Measurements from ENCODE around the gene OTUD3. TPM values are rescaled to one million over a fixed set of nuclear protein-coding genes. Genes with fewer than 3 reads are reported as not detected.
"Not testable (repeated sequence)": the region's sequence is repeated elsewhere in the genome, so short reads cannot be mapped to it uniquely, and the experiment has no call there.

Gene OTUD3
- total RNA-seq, 1 donor from 2014 or later = 10.0 TPM

DNA sequence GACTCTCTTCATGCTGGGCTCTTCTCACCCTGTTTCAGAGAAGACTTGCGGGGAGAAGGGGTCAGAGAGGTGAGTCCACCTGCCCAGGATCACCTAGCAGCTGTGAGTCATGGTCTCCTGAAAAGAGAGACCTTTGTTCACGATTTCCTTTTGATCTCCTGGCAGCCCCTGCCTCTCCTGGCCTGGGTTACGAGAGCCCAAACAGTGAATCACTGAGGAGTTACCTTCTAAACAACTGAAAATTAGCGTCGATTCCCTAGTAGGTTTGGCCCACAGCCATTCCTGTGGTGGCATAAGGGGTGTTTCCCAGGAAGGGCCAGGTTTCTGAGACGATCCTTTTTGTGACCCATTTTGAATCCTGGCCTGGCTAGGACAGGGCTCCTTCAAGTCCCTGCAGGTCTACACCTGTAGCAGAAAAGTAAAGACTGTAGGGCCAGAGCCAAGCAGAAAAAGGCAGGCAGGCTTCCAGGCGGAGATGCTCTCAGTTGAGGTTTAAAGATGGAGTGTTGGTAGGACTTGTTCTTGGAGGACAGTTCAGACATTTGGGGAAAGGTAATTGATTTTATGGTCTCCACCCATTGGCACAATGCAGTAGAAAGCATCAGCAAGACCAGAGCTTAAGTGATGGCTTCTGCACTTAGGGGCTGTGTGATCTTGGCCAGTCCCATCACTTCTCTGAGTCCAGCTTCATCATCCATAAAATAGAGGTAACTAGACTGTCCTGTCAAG, 43.3 kb downstream of the OTUD3 start:
- H3K27me3 Mint-ChIP-seq (ENCODE audit: low read depth) = no peaks in the 10 kb centered on the region
- H3K9me3 Mint-ChIP-seq = peaks cover 7% of the 10 kb centered on the region
- no peaks in the 10 kb centered on the region for H3K36me3 Mint-ChIP-seq (ENCODE audit: low read depth)
- DNase-seq (ENCODE audit: low spot score) = no peak
- no peak overlapping the region for H3K4me3 Mint-ChIP-seq (ENCODE audit: low read depth)
- intact Hi-C loops (cut with micrococcal nuclease) = no loop called here
- no peaks in the 10 kb centered on the region for H3K4me1 Mint-ChIP-seq (ENCODE audit: low read depth)
- H3K27ac Mint-ChIP-seq = no peak overlapping the region

- no peak for DNase-seq (ENCODE audit: low spot score)
- no peak overlapping the region for H3K27ac Mint-ChIP-seq
- no peak overlapping the region for H3K4me3 Mint-ChIP-seq (ENCODE audit: low read depth)
- H3K4me1 Mint-ChIP-seq (ENCODE audit: low read depth) = no peaks in the 10 kb centered on the region
- H3K27me3 Mint-ChIP-seq (ENCODE audit: low read depth) = no peaks in the 10 kb centered on the region
- no peaks in the 10 kb centered on the region for H3K36me3 Mint-ChIP-seq (ENCODE audit: low read depth)
- intact Hi-C loops (cut with micrococcal nuclease) = no loop called here
- H3K9me3 Mint-ChIP-seq = peaks cover 14% of the 10 kb centered on the region
Observed at GRCh38 chr1:19926296-19927129, 44.3 kb downstream of the OTUD3 start.

DNA sequence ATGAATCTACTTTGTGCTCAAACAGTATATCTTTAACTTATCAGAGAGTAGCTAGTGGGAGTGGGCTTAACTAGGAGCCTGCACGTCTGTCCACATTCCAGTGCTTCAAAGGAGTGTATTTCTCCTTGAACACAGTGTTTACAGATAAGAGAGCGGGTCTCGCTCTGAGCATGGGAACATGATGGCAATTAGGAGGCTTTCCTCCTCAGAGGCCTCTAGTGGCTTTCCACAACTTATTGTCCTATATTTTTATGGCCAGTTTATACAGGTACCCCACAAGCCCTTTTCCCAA, 44.9 kb downstream of the OTUD3 start:
- H3K4me1 Mint-ChIP-seq (ENCODE audit: low read depth); intact Hi-C loops (cut with micrococcal nuclease); H3K36me3 Mint-ChIP-seq (ENCODE audit: low read depth); H3K4me3 Mint-ChIP-seq (ENCODE audit: low read depth); H3K27ac Mint-ChIP-seq; H3K27me3 Mint-ChIP-seq (ENCODE audit: low read depth); DNase-seq (ENCODE audit: low spot score): not testable (repeated sequence)
- peaks cover 19% of the 10 kb centered on the region for H3K9me3 Mint-ChIP-seq

GRCh38 chr1:19932866-19933265, 50.7 kb downstream of the OTUD3 start:
- no peak for DNase-seq (ENCODE audit: low spot score)
- Mint-ChIP-seq H3K4me1 (ENCODE audit: low read depth) (no peaks in the 10 kb centered on the region), H3K27ac (no peak overlapping the region), H3K9me3 (peaks cover 28% of the 10 kb centered on the region), H3K27me3 (ENCODE audit: low read depth) (no peaks in the 10 kb centered on the region), H3K4me3 (ENCODE audit: low read depth) (no peak overlapping the region), H3K36me3 (ENCODE audit: low read depth) (no peaks in the 10 kb centered on the region)
- intact Hi-C loops (cut with micrococcal nuclease) = no loop called here

- DNase-seq (ENCODE audit: low spot score) = no peak
- H3K27ac Mint-ChIP-seq = no peak overlapping the region
- no peak overlapping the region for H3K4me3 Mint-ChIP-seq (ENCODE audit: low read depth)
- H3K27me3 Mint-ChIP-seq (ENCODE audit: low read depth) = no peaks in the 10 kb centered on the region
- intact Hi-C loops (cut with micrococcal nuclease) = no loop called here
- H3K4me1 Mint-ChIP-seq (ENCODE audit: low read depth) = no peaks in the 10 kb centered on the region
- no peaks in the 10 kb centered on the region for H3K36me3 Mint-ChIP-seq (ENCODE audit: low read depth)
- H3K9me3 Mint-ChIP-seq = peaks cover 26% of the 10 kb centered on the region
Observed at GRCh38 chr1:19934336-19934735, 52.1 kb downstream of the OTUD3 start.

DNA sequence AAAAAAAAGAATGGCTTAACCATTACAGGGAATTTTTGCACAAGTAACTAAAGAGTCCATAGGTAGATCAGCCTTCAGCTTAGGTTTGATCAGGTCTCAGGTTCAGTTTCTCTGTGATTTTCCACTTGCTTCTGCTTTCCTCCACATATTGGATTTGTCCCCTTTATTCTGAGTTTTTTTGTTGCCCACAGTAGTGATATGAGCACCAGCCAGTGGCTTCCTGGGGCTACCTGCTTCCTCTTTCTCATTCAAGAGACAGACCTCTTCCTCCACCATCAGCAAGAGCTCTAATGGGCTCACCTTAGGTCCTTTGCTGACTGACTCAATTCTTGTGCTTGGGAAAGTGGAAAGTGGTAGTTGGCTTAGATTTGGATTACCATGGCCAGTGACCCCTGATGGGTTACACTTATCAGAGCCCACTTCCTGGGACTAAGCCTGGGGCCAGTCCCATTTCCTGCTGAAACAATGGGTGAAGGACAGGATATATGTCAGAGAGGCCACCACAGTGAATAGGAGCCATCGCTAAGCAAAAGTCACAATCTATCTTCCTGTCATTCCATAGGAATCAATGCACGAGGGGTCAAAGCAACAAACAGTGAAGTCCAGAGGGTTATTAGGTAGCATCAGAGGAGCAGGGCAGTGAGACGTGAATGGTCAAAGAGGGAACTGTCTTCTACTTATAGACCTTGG, 54.0 kb downstream of the OTUD3 start:
- intact Hi-C loops (cut with micrococcal nuclease) = no loop called here
- H3K36me3 Mint-ChIP-seq (ENCODE audit: low read depth) = no peaks in the 10 kb centered on the region
- H3K4me1 Mint-ChIP-seq (ENCODE audit: low read depth) = no peaks in the 10 kb centered on the region
- peaks cover 16% of the 10 kb centered on the region for H3K9me3 Mint-ChIP-seq
- no peak overlapping the region for H3K27ac Mint-ChIP-seq
- DNase-seq (ENCODE audit: low spot score) = no peak
- no peaks in the 10 kb centered on the region for H3K27me3 Mint-ChIP-seq (ENCODE audit: low read depth)
- H3K4me3 Mint-ChIP-seq (ENCODE audit: low read depth) = no peak overlapping the region

GRCh38 chr1:19938472-19938871, 56.3 kb downstream of the OTUD3 start:
- Mint-ChIP-seq H3K4me3 (ENCODE audit: low read depth) (no peak overlapping the region), H3K27ac (no peak overlapping the region), H3K27me3 (ENCODE audit: low read depth) (no peaks in the 10 kb centered on the region), H3K9me3 (no peaks in the 10 kb centered on the region), H3K36me3 (ENCODE audit: low read depth) (no peaks in the 10 kb centered on the region), H3K4me1 (ENCODE audit: low read depth) (no peaks in the 10 kb centered on the region)
- no peak for DNase-seq (ENCODE audit: low spot score)
- intact Hi-C loops (cut with micrococcal nuclease) = no loop called here

- Mint-ChIP-seq H3K36me3 (ENCODE audit: low read depth) (no peaks in the 10 kb centered on the region), H3K4me3 (ENCODE audit: low read depth) (no peak overlapping the region), H3K9me3 (no peaks in the 10 kb centered on the region), H3K4me1 (ENCODE audit: low read depth) (peaks cover 4% of the 10 kb centered on the region), H3K27me3 (ENCODE audit: low read depth) (peaks cover 3% of the 10 kb centered on the region), H3K27ac (no peak overlapping the region)
- intact Hi-C loops (cut with micrococcal nuclease) = no loop called here
- DNase-seq (ENCODE audit: low spot score) = no peak
Observed at GRCh38 chr1:19940486-19941205, 58.5 kb downstream of the OTUD3 start.

GRCh38 chr1:19941206-19941568, 59.0 kb downstream of the OTUD3 start:
- H3K36me3 Mint-ChIP-seq (ENCODE audit: low read depth) = no peaks in the 10 kb centered on the region

GRCh38 chr1:19942088-19942487, 59.9 kb downstream of the OTUD3 start:
- no peak for DNase-seq (ENCODE audit: low spot score)
- H3K9me3 Mint-ChIP-seq = no peaks in the 10 kb centered on the region
- peaks cover 10% of the 10 kb centered on the region for H3K27me3 Mint-ChIP-seq (ENCODE audit: low read depth)
- no peak overlapping the region for H3K4me3 Mint-ChIP-seq (ENCODE audit: low read depth)
- H3K36me3 Mint-ChIP-seq (ENCODE audit: low read depth) = no peaks in the 10 kb centered on the region
- intact Hi-C loops (cut with micrococcal nuclease) = no loop called here
- no peak overlapping the region for H3K27ac Mint-ChIP-seq
- peaks cover 6% of the 10 kb centered on the region for H3K4me1 Mint-ChIP-seq (ENCODE audit: low read depth)

More at GRCh38 chr1:19941206-19941568, 59.0 kb downstream of the OTUD3 start:
- Mint-ChIP-seq H3K9me3 (no peaks in the 10 kb centered on the region), H3K4me1 (ENCODE audit: low read depth) (peaks cover 6% of the 10 kb centered on the region), H3K27ac (no peak overlapping the region), H3K4me3 (ENCODE audit: low read depth) (no peak overlapping the region), H3K27me3 (ENCODE audit: low read depth) (peaks cover 4% of the 10 kb centered on the region)
- DNase-seq (ENCODE audit: low spot score) = no peak
- intact Hi-C loops (cut with micrococcal nuclease) = no loop called here

DNA sequence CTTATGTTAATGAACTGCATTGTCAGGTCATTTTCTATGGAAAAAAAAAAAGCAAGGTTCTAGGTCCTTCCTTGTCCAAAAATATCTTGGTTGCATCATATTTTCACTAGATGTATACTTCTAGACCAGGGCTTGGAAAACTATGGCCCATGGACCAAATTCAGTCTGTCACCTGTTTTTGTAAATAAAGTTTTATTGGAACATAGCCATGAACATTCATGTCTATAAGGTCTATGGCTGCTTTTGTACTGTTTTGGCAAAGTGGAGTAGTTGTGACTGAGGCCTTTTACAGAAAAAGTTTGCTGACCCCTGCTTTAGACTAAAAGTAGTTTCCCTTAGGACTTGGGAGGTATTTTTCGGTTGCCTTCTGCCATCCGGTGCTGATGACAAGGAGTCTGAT, 60.5 kb downstream of the OTUD3 start:
- peaks cover 6% of the 10 kb centered on the region for H3K4me1 Mint-ChIP-seq (ENCODE audit: low read depth)
- H3K27me3 Mint-ChIP-seq (ENCODE audit: low read depth) = peaks cover 10% of the 10 kb centered on the region
- no peak overlapping the region for H3K27ac Mint-ChIP-seq
- no peak for DNase-seq (ENCODE audit: low spot score)
- H3K36me3 Mint-ChIP-seq (ENCODE audit: low read depth) = no peaks in the 10 kb centered on the region
- intact Hi-C loops (cut with micrococcal nuclease) = no loop called here
- H3K4me3 Mint-ChIP-seq (ENCODE audit: low read depth) = no peak overlapping the region
- H3K9me3 Mint-ChIP-seq = no peaks in the 10 kb centered on the region

GRCh38 chr1:19945914-19946313, 63.7 kb downstream of the OTUD3 start:
- DNase-seq (ENCODE audit: low spot score) = no peak
- Mint-ChIP-seq H3K4me1 (ENCODE audit: low read depth) (peaks cover 6% of the 10 kb centered on the region), H3K4me3 (ENCODE audit: low read depth) (no peak overlapping the region), H3K36me3 (ENCODE audit: low read depth) (no peaks in the 10 kb centered on the region), H3K27ac (no peak overlapping the region), H3K9me3 (no peaks in the 10 kb centered on the region), H3K27me3 (ENCODE audit: low read depth) (peaks cover 10% of the 10 kb centered on the region)
- intact Hi-C loops (cut with micrococcal nuclease) = no loop called here
